ENCODE results near the gene BMP8A.

The BMP8A gene

GRCh38 chr1:39522661-39523567, 31.5 kb downstream of the BMP8A start:
- Histone ChIP-seq H3F3A (ENCODE audit: low read depth) (no peaks in the 10 kb centered on the region), H3K27me3 (ENCODE audit: insufficient read depth, low read length, poor library complexity, severe bottlenecking) (no peaks in the 10 kb centered on the region), H3K9me2 (replicated peaks; ENCODE audit: low read depth, low read length) (no peaks in the 10 kb centered on the region), H3K4me2 (ENCODE audit: low read depth, low read length, poor library complexity, severe bottlenecking) (no peak overlapping the region), H2AFZ (ENCODE audit: low read length) (no peak overlapping the region), H3K79me2 (ENCODE audit: insufficient read depth, low read length) (no peaks in the 10 kb centered on the region), H3K9me3 (ENCODE audit: insufficient read depth, low read depth, low read length) (no peaks in the 10 kb centered on the region), H3K4me1 (ENCODE audit: insufficient read depth, low read length, poor library complexity, severe bottlenecking) (peaks cover 13% of the 10 kb centered on the region), H3K9ac (ENCODE audit: low read depth, low read length, poor library complexity, severe bottlenecking) (no peak overlapping the region), H3K4me3 (ENCODE audit: low read length, poor library complexity, severe bottlenecking) (no peak overlapping the region), H4K20me1 (ENCODE audit: insufficient read depth, low read length, poor library complexity, severe bottlenecking) (no peaks in the 10 kb centered on the region), H3K36me3 (ENCODE audit: insufficient read depth, low read length) (no peaks in the 10 kb centered on the region)
- TF ChIP-seq CTCF (conservative IDR thresholded peaks at IDR 0.05; ENCODE audit: low read length), result no peak
- TF ChIP-seq EZH2phosphoT487 (IDR thresholded peaks at IDR 0.05; ENCODE audit: borderline replicate concordance), result no peak

- H3K4me1 ChIP-seq (ENCODE audit: insufficient read depth, low read length, poor library complexity, severe bottlenecking), result peaks cover 13% of the 10 kb centered on the region
- no peaks in the 10 kb centered on the region for H3F3A ChIP-seq (ENCODE audit: low read depth)
- no peaks in the 10 kb centered on the region for H3K79me2 ChIP-seq (ENCODE audit: insufficient read depth, low read length)
- no peaks in the 10 kb centered on the region for H3K36me3 ChIP-seq (ENCODE audit: insufficient read depth, low read length)
- H2AFZ ChIP-seq (ENCODE audit: low read length), result no peak overlapping the region
- H3K9me2 ChIP-seq (replicated peaks; ENCODE audit: low read depth, low read length), result no peaks in the 10 kb centered on the region
- no peak overlapping the region for H3K9ac ChIP-seq (ENCODE audit: low read depth, low read length, poor library complexity, severe bottlenecking)
- TF ChIP-seq CTCF (conservative IDR thresholded peaks at IDR 0.05; ENCODE audit: low read length), result no peak
- no peak for TF ChIP-seq EZH2phosphoT487 (IDR thresholded peaks at IDR 0.05; ENCODE audit: borderline replicate concordance)
- H3K4me3 ChIP-seq (ENCODE audit: low read length, poor library complexity, severe bottlenecking), result no peak overlapping the region
- no peaks in the 10 kb centered on the region for H4K20me1 ChIP-seq (ENCODE audit: insufficient read depth, low read length, poor library complexity, severe bottlenecking)
- no peaks in the 10 kb centered on the region for H3K9me3 ChIP-seq (ENCODE audit: insufficient read depth, low read depth, low read length)
- H3K4me2 ChIP-seq (ENCODE audit: low read depth, low read length, poor library complexity, severe bottlenecking), result no peak overlapping the region
- no peaks in the 10 kb centered on the region for H3K27me3 ChIP-seq (ENCODE audit: insufficient read depth, low read length, poor library complexity, severe bottlenecking)
These were observed 32.7 kb downstream of the BMP8A start for GRCh38 chr1:39524171-39524570.

GRCh38 chr1:39524591-39525365, 33.3 kb downstream of the BMP8A start:
- Histone ChIP-seq H3K9me3 (ENCODE audit: insufficient read depth, low read depth, low read length) (no peaks in the 10 kb centered on the region), H3K9ac (ENCODE audit: low read depth, low read length, poor library complexity, severe bottlenecking) (no peak overlapping the region)

More at GRCh38 chr1:39524591-39525365, 33.3 kb downstream of the BMP8A start:
- no peaks in the 10 kb centered on the region for H3K9me2 ChIP-seq (replicated peaks; ENCODE audit: low read depth, low read length)
- H3K4me2 ChIP-seq (ENCODE audit: low read depth, low read length, poor library complexity, severe bottlenecking), result no peak overlapping the region
- H3K79me2 ChIP-seq (ENCODE audit: insufficient read depth, low read length), result no peaks in the 10 kb centered on the region
- H3K27me3 ChIP-seq (ENCODE audit: insufficient read depth, low read length, poor library complexity, severe bottlenecking), result no peaks in the 10 kb centered on the region
- H3K4me3 ChIP-seq (ENCODE audit: low read length, poor library complexity, severe bottlenecking), result no peak overlapping the region
- no peaks in the 10 kb centered on the region for H3F3A ChIP-seq (ENCODE audit: low read depth)
- no peak overlapping the region for H2AFZ ChIP-seq (ENCODE audit: low read length)
- no peaks in the 10 kb centered on the region for H3K36me3 ChIP-seq (ENCODE audit: insufficient read depth, low read length)
- no peaks in the 10 kb centered on the region for H4K20me1 ChIP-seq (ENCODE audit: insufficient read depth, low read length, poor library complexity, severe bottlenecking)
- TF ChIP-seq CTCF (conservative IDR thresholded peaks at IDR 0.05; ENCODE audit: low read length), result no peak
- no peak for TF ChIP-seq EZH2phosphoT487 (IDR thresholded peaks at IDR 0.05; ENCODE audit: borderline replicate concordance)
- H3K4me1 ChIP-seq (ENCODE audit: insufficient read depth, low read length, poor library complexity, severe bottlenecking), result peaks cover 13% of the 10 kb centered on the region
